GM12878 (cell line): ENCODE results near the gene CDKN2B-AS1. TPM values are rescaled to one million over a fixed set of nuclear protein-coding genes. Genes with fewer than 3 reads are reported as not detected.
A peak's percentile ranks its signal among the peaks of the same experiment; 100 is the strongest.

Experiments
- ATAC-seq: fragments of 200-7000 bp; cut with Tn5 transposase; 3 replicates; pipeline ENCODE4 v1.9.1; 2020; ENCODE audit warnings: mild to moderate bottlenecking, moderate library complexity
- BruUV-seq: library from RNA; stranded (reverse); fragments of 400-500 nt; replicated peaks from 2 replicates; lab custom pipeline; 2021; lab: Mats Ljungman, UMichigan
- CTCF ChIA-PET: fragments of 300-600 bp; sonication (Branson Sonifier 250); formaldehyde crosslinking; extraction: SDS; loops from one replicate; lab custom pipeline; 2021; ENCODE audit warnings: inconsistent platforms; lab: Yijun Ruan, JAX
- POLR2A ChIA-PET: fragments of 350-600 bp; formaldehyde crosslinking; extraction: SDS; loops from one replicate; lab custom pipeline; 2021; ENCODE audit warnings: inconsistent platforms; lab: Charles Lee
- RAD21 ChIA-PET: fragments of 300-600 bp; sonication (Branson Sonifier 250); formaldehyde crosslinking; loops from one replicate; lab custom pipeline; 2023; ENCODE audit warnings: antibody characterized with exemption; ENCODE audit not compliant: unreplicated experiment; lab: Charles Lee
- SMC1A ChIA-PET: fragments of 300-600 bp; sonication (Branson Sonifier 250); formaldehyde crosslinking; loops from one replicate; lab custom pipeline; 2023; ENCODE audit not compliant: unreplicated experiment, uncharacterized antibody; lab: Charles Lee
- DNase-seq: peaks from one replicate; pipeline ENCODE4 v3.0.0-alpha.2; 2011; ENCODE audit warnings: low read depth, low spot score
- FAIRE-seq: peaks from 3 replicates; lab custom pipeline; 2011; peaks lifted over from hg19 to GRCh38; lab: Jason Lieb, UNC
- H2AFZ ChIP-seq: 2 replicates; pipeline ENCODE4 v1.6.0; 2011; ENCODE audit warnings: low read depth, low read length, control low read depth; ENCODE audit not compliant: control insufficient read depth
- H3K27ac ChIP-seq: 2 replicates; pipeline ENCODE4 v1.5.1; 2011; ENCODE audit warnings: control low read depth; ENCODE audit not compliant: control insufficient read depth, insufficient read depth
- H3K27me3 ChIP-seq, 2 experiments: replicated peaks in 1 of 2; 2 replicates each; pipeline versions ENCODE4 v1.6.0 to v1.6.1; 2011; ENCODE audit warnings: low read length in 1 of 2; ENCODE audit not compliant: control insufficient read depth in 2 of 2, insufficient read depth in 2 of 2
- H3K36me3 ChIP-seq, 2 experiments: 2 replicates each; pipeline ENCODE4 v1.5.1; 2011; ENCODE audit warnings: low read length in 1 of 2; ENCODE audit not compliant: control insufficient read depth in 2 of 2, insufficient read depth in 2 of 2
- H3K4me1 ChIP-seq: 2 replicates; pipeline ENCODE4 v1.6.1; 2011; ENCODE audit warnings: mild to moderate bottlenecking, low read length, moderate library complexity, mixed read lengths; ENCODE audit not compliant: control insufficient read depth, insufficient read depth
- H3K4me2 ChIP-seq: 2 replicates; pipeline ENCODE4 v1.6.0; 2011; ENCODE audit warnings: control low read depth; ENCODE audit not compliant: control insufficient read depth, insufficient read depth
- H3K4me3 ChIP-seq: fragments of 200-600 bp; sonication (generic); 2 replicates; pipeline ENCODE4 v1.5.1; 2016
- H3K79me2 ChIP-seq: 2 replicates; pipeline ENCODE4 v1.6.0; 2011; ENCODE audit warnings: low read length; ENCODE audit not compliant: control insufficient read depth, insufficient read depth
- H3K9ac ChIP-seq: 2 replicates; pipeline ENCODE4 v1.8.0; 2011; ENCODE audit warnings: low read length, control low read depth, mixed read lengths; ENCODE audit not compliant: control insufficient read depth, insufficient read depth
- H3K9me3 ChIP-seq: replicated peaks from 3 replicates; pipeline ENCODE4 v1.5.1; 2011; ENCODE audit warnings: mild to moderate bottlenecking, low read length; ENCODE audit not compliant: control insufficient read depth, insufficient read depth
- H4K20me1 ChIP-seq: 2 replicates; pipeline ENCODE4 v1.6.0; 2011; ENCODE audit not compliant: control insufficient read depth, insufficient read depth
- BMI1 ChIP-seq: fragments of 450-650 bp; IDR thresholded peaks from 2 replicates; pipeline ENCODE4 v1.6.1; 2016; ENCODE audit warnings: mild to moderate bottlenecking, moderate library complexity, borderline replicate concordance
- FOXK2 ChIP-seq: fragments of 450-650 bp; IDR thresholded peaks from 2 replicates; pipeline ENCODE4 v1.6.1; 2017; ENCODE audit warnings: mild to moderate bottlenecking, moderate library complexity
- HDGF ChIP-seq: fragments of 450-650 bp; IDR thresholded peaks from 2 replicates; pipeline ENCODE4 v1.6.1; 2016; ENCODE audit warnings: antibody characterized with exemption
- MEF2B ChIP-seq: fragments of 450-650 bp; IDR thresholded peaks from 2 replicates; pipeline ENCODE4 v1.6.1; 2018; ENCODE audit warnings: mild to moderate bottlenecking, moderate library complexity; ENCODE audit not compliant: partially characterized antibody, poor library complexity, severe bottlenecking
- NBN ChIP-seq: fragments of 450-650 bp; IDR thresholded peaks from 2 replicates; pipeline ENCODE4 v1.6.1; 2016
- PAX8 ChIP-seq: fragments of 450-650 bp; IDR thresholded peaks from 2 replicates; pipeline ENCODE4 v1.6.1; 2017; ENCODE audit warnings: mild to moderate bottlenecking, moderate library complexity
- RBBP5 ChIP-seq: fragments of 200-600 bp; sonication (generic); conservative IDR thresholded peaks from 2 replicates; pipeline ENCODE4 v1.6.1; 2016
- RFX5 ChIP-seq: IDR thresholded peaks from 2 replicates; pipeline ENCODE4 v1.6.1; 2011; ENCODE audit warnings: low read depth, low read length, improper control_type of control experiment
- RUNX3 ChIP-seq: IDR thresholded peaks from 2 replicates; pipeline ENCODE4 v1.6.1; 2012; ENCODE audit warnings: low read length, inconsistent platforms
- SMC3 ChIP-seq: IDR thresholded peaks from 2 replicates; pipeline ENCODE4 v1.6.1; 2011; ENCODE audit warnings: low read length, improper control_type of control experiment, borderline replicate concordance
- TBL1XR1 ChIP-seq: IDR thresholded peaks from 2 replicates; pipeline ENCODE4 v1.6.1; 2012; ENCODE audit warnings: low read depth, low read length, improper control_type of control experiment
- ZNF207 ChIP-seq: fragments of 450-650 bp; IDR thresholded peaks from 2 replicates; pipeline ENCODE4 v1.6.1; 2014; ENCODE audit warnings: antibody characterized with exemption, mild to moderate bottlenecking, borderline replicate concordance
- WGBS: methylation state at CpG from one replicate; pipeline ENCODE4 v1.1.6; 2016; ENCODE audit warnings: low lambda C conversion rate; ENCODE audit not compliant: insufficient replicate concordance, insufficient coverage; ENCODE audit errors: missing lambda C conversion rate; 5-methylcytosine and 5-hydroxymethylcytosine counted together
- in situ Hi-C: fragments of 300-500 bp; cut with MboI; formaldehyde crosslinking; loops from 9 replicates; pipeline ENCODE4 v1.14.3; 2018; ENCODE audit warnings: mixed read lengths
- intact Hi-C: fragments of 100-400 bp; cut with micrococcal nuclease; formaldehyde crosslinking; loops from one replicate; pipeline ENCODE4 v1.14.2; 2022; ENCODE audit not compliant: unreplicated experiment
- polyA plus RNA-seq, 11 experiments: library from polyadenylated mRNA; depleted of rRNA in 4 of 11; unstranded in 6 of 11; stranded (reverse) in 5 of 11; fragments of >200 nt; fragmentation: Nextera tagmentation in 4 of 11; fragmentation: Illumina TruSeq in 1 of 11; extraction: Ambion mirVana in 4 of 11; extraction: Trizol in 1 of 11; gene quantifications; 1 replicate in 1 of 11; 2 replicates in 10 of 11; pipeline versions ENCODE4 v1.2.1 to v1.2.3, GENCODE V29; 2011 to 2016; ENCODE audit warnings: inconsistent platforms in 2 of 11, missing spikeins in 2 of 11, low read depth in 1 of 11
- total RNA-seq, 4 experiments: library from RNA; depleted of rRNA in 3 of 4; stranded (reverse); fragments of >200 nt in 3 of 4; fragmentation: Illumina TruSeq in 1 of 4; extraction: Trizol in 1 of 4; gene quantifications; 2 replicates each; pipeline versions ENCODE4 v1.2.1 to v1.2.3, GENCODE V29; 2013 to 2021
- TF ChIP-seq, protein P1 (sequence below): IDR thresholded peaks from 2 replicates; pipeline ENCODE4 v1.6.1; 2012; ENCODE audit warnings: low read length, inconsistent platforms
- TF ChIP-seq, protein P2 (sequence below): IDR thresholded peaks from 2 replicates; pipeline ENCODE4 v1.6.1; 2012; ENCODE audit warnings: low read depth, low read length, improper control_type of control experiment
- TF ChIP-seq, protein P3 (sequence below): IDR thresholded peaks from 2 replicates; pipeline ENCODE4 v1.6.1; 2012; ENCODE audit warnings: mild to moderate bottlenecking, low read depth, low read length
- TF ChIP-seq, protein P4 (sequence below): fragments of 450-650 bp; IDR thresholded peaks from 2 replicates; pipeline ENCODE4 v1.6.1; 2017; ENCODE audit warnings: borderline replicate concordance
- TF ChIP-seq, protein P5 (sequence below): fragments of 150-350 bp; IDR thresholded peaks from 2 replicates; pipeline ENCODE4 v1.6.1; 2014; ENCODE audit warnings: mild to moderate bottlenecking, low read depth, low read length

Gene CDKN2B-AS1
- total and polyA plus RNA-seq, 10 of the 15 experiments (the other 5 are each of a cell fraction or from before 2014, with no cell fraction given): 0.22 to 2.2 (median 1.0) TPM; not detected in 1

DNA sequence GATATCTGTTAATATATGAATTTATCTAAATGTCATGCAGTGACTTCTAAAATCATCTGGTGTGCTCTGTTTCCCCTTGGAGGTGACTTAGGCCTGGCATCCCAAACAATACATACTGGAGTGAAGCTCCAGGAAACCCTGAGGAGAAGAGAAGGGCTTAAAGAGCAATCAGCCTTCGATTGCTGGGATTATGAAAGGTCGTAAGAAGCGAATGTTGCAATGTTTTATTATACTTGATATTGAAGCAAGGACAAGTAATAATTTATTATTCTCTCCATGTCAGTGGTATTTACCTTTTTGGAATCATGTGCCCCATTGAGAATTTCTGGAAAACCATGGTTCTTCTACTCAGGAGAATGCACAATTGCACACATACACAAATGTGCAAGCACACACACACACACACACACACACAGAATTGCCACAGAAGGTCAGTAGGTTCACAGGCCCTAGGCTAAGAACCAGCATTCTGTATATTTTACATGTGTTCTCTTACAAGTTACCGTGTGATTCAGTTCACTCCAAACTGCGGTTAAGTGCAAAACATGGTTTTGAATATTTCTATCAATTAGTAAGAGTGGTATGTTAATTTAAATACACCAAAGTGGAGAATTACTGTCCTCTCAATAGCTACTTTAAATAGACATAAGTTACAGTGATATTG, 93.6 kb downstream of the CDKN2B-AS1 start:
- POLR2A ChIA-PET: no interaction called here
- Histone ChIP-seq H3K27ac (no peak overlapping the region), H3K9me3 (no peaks in the 10 kb centered on the region), H3K27me3 (no peaks in the 10 kb centered on the region), H3K9ac (no peak overlapping the region), H3K4me1 (no peaks in the 10 kb centered on the region), H3K4me3 (no peak overlapping the region), H3K79me2 (no peaks in the 10 kb centered on the region), H4K20me1 (no peaks in the 10 kb centered on the region), H3K4me2 (no peak overlapping the region), H2AFZ (no peak overlapping the region), H3K36me3 (no peaks in the 10 kb centered on the region)
- ATAC-seq (no peak), DNase-seq (no peak), FAIRE-seq (no peak)
- SMC1A ChIA-PET: no interaction called here
- RAD21 ChIA-PET: no interaction called here
- in situ Hi-C loops (no loop called here), intact Hi-C loops (no loop called here)
- CTCF ChIA-PET: no interaction called here
- BruUV-seq: no TSS peak
- WGBS: 21% methylated on average over 5 of the region's 5 CpGs
- TF ChIP-seq RFX5 (no peak), SMC3 (no peak), FOXK2 (no peak), RBBP5 (no peak), RUNX3 (peak; percentile 56), TBL1XR1 (no peak), HDGF (no peak), NBN (no peak), PAX8 (no peak), BMI1 (no peak), MEF2B (no peak), ZNF207 (no peak)
- TF ChIP-seq, protein P1, sequence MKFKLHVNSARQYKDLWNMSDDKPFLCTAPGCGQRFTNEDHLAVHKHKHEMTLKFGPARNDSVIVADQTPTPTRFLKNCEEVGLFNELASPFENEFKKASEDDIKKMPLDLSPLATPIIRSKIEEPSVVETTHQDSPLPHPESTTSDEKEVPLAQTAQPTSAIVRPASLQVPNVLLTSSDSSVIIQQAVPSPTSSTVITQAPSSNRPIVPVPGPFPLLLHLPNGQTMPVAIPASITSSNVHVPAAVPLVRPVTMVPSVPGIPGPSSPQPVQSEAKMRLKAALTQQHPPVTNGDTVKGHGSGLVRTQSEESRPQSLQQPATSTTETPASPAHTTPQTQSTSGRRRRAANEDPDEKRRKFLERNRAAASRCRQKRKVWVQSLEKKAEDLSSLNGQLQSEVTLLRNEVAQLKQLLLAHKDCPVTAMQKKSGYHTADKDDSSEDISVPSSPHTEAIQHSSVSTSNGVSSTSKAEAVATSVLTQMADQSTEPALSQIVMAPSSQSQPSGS: 0 out of 2 replicates have a peak, but pooled peaks have one; percentile 21
- TF ChIP-seq, protein P2, sequence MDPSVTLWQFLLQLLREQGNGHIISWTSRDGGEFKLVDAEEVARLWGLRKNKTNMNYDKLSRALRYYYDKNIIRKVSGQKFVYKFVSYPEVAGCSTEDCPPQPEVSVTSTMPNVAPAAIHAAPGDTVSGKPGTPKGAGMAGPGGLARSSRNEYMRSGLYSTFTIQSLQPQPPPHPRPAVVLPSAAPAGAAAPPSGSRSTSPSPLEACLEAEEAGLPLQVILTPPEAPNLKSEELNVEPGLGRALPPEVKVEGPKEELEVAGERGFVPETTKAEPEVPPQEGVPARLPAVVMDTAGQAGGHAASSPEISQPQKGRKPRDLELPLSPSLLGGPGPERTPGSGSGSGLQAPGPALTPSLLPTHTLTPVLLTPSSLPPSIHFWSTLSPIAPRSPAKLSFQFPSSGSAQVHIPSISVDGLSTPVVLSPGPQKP: no peak
- TF ChIP-seq, protein P3, sequence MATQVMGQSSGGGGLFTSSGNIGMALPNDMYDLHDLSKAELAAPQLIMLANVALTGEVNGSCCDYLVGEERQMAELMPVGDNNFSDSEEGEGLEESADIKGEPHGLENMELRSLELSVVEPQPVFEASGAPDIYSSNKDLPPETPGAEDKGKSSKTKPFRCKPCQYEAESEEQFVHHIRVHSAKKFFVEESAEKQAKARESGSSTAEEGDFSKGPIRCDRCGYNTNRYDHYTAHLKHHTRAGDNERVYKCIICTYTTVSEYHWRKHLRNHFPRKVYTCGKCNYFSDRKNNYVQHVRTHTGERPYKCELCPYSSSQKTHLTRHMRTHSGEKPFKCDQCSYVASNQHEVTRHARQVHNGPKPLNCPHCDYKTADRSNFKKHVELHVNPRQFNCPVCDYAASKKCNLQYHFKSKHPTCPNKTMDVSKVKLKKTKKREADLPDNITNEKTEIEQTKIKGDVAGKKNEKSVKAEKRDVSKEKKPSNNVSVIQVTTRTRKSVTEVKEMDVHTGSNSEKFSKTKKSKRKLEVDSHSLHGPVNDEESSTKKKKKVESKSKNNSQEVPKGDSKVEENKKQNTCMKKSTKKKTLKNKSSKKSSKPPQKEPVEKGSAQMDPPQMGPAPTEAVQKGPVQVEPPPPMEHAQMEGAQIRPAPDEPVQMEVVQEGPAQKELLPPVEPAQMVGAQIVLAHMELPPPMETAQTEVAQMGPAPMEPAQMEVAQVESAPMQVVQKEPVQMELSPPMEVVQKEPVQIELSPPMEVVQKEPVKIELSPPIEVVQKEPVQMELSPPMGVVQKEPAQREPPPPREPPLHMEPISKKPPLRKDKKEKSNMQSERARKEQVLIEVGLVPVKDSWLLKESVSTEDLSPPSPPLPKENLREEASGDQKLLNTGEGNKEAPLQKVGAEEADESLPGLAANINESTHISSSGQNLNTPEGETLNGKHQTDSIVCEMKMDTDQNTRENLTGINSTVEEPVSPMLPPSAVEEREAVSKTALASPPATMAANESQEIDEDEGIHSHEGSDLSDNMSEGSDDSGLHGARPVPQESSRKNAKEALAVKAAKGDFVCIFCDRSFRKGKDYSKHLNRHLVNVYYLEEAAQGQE: no peak
- TF ChIP-seq, protein P4, sequence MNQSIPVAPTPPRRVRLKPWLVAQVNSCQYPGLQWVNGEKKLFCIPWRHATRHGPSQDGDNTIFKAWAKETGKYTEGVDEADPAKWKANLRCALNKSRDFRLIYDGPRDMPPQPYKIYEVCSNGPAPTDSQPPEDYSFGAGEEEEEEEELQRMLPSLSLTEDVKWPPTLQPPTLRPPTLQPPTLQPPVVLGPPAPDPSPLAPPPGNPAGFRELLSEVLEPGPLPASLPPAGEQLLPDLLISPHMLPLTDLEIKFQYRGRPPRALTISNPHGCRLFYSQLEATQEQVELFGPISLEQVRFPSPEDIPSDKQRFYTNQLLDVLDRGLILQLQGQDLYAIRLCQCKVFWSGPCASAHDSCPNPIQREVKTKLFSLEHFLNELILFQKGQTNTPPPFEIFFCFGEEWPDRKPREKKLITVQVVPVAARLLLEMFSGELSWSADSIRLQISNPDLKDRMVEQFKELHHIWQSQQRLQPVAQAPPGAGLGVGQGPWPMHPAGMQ: no peak
- TF ChIP-seq, protein P5, sequence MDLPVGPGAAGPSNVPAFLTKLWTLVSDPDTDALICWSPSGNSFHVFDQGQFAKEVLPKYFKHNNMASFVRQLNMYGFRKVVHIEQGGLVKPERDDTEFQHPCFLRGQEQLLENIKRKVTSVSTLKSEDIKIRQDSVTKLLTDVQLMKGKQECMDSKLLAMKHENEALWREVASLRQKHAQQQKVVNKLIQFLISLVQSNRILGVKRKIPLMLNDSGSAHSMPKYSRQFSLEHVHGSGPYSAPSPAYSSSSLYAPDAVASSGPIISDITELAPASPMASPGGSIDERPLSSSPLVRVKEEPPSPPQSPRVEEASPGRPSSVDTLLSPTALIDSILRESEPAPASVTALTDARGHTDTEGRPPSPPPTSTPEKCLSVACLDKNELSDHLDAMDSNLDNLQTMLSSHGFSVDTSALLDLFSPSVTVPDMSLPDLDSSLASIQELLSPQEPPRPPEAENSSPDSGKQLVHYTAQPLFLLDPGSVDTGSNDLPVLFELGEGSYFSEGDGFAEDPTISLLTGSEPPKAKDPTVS: no peak
